HG03066 (cell line): ENCODE data around the gene CUBN.

Source experiments
- ATAC-seq: cut with Tn5 transposase; IDR thresholded peaks from one replicate; pipeline ENCODE4 v1.9.1; 2021; ENCODE audit warnings: low read depth; ENCODE audit not compliant: unreplicated experiment

Gene CUBN

GRCh38 chr10:17049195-17049594 lies 80.4 kb downstream of the CUBN start:
- no peak for ATAC-seq

GRCh38 chr10:17047908-17048307 lies 81.7 kb downstream of the CUBN start:
- no peak for ATAC-seq

- ATAC-seq = no peak
Measured at GRCh38 chr10:17046989-17047388, 82.6 kb downstream of the CUBN start.

DNA sequence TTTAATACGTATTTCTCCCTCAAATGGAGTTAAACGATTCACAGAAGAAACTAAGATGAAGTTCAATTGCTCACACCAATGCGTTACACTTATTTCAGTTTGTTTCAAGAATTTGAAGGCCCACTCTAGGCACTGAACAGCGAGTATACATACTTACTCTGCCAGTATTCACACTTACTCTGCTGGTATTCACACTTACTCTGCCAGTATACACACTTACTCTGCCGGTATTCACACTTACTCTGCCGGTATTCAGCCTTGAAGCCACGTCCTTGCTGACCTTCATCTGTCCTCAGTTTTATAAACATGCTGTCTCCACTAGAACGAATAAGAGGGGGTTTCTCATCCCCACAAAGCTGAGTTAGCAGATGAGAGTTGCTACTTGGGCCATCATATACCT lies 86.0 kb downstream of the CUBN start:
- ATAC-seq = no peak

- no peak for ATAC-seq
Measured at GRCh38 chr10:17041626-17042520, 87.7 kb downstream of the CUBN start.

GRCh38 chr10:17038627-17039026 lies 91.0 kb downstream of the CUBN start:
- no peak for ATAC-seq

- no peak for ATAC-seq
Measured at GRCh38 chr10:17037910-17038309, 91.7 kb downstream of the CUBN start.

- ATAC-seq = no peak
Measured at GRCh38 chr10:17035446-17035845, 94.2 kb downstream of the CUBN start.

DNA sequence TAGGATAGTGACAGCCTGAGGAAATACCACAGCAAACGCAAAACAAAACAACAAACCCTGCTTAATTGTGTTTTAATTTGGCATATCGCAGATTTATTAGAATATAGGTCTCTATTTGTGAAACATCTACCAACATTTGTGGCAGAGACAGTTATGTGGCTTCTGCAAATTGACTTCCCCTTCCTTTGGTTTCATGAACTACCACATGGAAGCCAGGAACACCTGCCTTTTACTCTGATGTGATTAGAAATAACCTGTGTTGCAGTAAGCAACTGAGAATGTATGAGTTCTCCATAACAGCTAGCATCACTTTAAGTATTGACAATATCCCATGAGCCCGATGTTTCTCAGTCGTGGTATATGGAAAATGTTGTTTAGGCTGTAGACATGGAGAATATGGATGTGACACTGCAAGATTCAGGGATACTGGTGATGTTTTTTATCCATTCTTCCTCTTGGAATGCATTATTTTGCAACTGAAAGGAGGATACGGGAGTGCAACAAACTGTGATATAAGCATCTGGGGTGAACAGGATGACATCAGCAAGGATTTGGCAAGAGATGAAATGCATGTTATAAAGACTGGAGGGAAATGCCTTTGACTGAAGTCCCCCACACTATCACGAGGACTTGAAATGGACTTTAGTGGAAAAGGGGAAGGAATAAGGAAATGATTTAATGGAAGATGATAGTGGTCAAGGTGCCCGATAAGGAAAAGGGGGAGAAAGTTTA lies 95.9 kb downstream of the CUBN start:
- ATAC-seq = no peak

DNA sequence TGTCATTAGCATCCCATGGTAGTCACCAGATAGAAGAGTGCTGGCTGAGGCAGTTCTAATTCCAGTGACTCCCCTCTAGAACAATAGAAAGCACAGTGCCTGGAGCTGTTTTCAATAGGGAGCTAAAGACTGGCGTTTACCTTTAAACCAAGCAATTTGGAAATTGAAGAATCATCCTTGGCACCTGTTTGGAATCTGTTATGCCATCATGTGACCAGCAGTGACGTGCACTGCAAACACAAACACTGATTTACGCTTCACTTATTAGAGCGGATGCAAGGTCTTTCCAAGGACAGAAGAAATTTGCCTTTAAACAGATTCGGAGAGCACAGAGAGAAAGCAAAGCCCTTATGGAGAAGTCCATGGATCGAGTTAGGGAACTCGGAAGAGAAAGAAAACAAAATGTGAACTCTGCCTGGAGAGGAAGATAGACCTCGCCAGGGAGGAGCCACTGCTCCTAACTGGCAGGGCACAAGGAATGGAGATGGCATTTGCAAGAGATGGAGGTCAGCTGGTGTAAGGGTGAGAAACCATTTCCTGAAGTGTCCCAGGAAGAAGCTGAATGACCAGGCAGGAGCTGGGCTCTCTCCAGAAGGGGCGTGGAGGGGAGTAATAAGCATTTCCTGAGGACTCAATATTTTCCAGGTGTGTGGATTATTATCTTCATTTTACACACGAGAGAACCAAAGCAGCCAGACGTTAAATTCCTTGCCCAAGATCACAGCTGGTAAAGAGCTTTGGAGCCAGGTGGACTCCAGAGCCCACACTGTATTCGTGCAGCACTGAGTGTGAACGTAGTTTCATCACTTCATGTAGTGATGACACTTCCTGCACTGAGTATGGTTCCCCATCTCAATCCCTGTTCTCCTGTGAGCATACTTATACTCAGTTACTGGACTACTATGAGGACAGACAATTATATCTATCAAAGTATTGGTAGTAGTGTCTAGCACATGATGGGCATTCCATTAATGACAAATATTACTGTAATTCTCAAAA lies 97.7 kb downstream of the CUBN start:
- no peak for ATAC-seq

- no peak for ATAC-seq
Measured at GRCh38 chr10:17029581-17030271, 99.9 kb downstream of the CUBN start.

DNA sequence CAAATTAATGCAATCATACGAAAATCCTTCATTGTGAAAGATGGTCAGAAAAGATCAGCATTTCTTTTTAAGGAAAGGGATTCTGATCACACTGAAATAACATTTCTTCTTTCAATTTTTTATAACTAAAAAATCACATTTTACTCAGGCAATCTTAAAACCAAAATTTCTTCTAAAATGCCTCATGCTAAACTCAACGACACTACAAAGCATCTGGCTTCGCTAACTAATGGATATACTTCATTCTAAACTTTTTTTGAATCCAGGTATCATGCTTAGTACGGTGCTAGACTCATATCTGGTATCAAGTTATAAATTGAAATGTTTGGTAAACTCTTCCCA lies 100.4 kb downstream of the CUBN start:
- no peak for ATAC-seq

GRCh38 chr10:17028798-17029197 lies 100.8 kb downstream of the CUBN start:
- no peak for ATAC-seq

- peak; percentile 39 for ATAC-seq
Measured at GRCh38 chr10:17026686-17027485, 102.7 kb downstream of the CUBN start.

- no peak for ATAC-seq
Measured at GRCh38 chr10:17025444-17026295, 103.9 kb downstream of the CUBN start.

GRCh38 chr10:17024461-17024860 lies 105.2 kb downstream of the CUBN start:
- ATAC-seq = no peak

GRCh38 chr10:17023386-17024298 lies 106.0 kb downstream of the CUBN start:
- peak; percentile 93 for ATAC-seq
